HG02571 (cell line): ENCODE data around the gene PLXNB1.

ENCODE experiments used
- ATAC-seq: cut with Tn5 transposase; IDR thresholded peaks from one replicate; pipeline ENCODE4 v1.9.1; 2021; ENCODE audit warnings: mild to moderate bottlenecking, moderate library complexity; ENCODE audit not compliant: unreplicated experiment

PLXNB1 gene

GRCh38 chr3:48433472-48434118 is 3.7 kb upstream of the PLXNB1 start:
- ATAC-seq = no peak

GRCh38 chr3:48432411-48433371 is 2.8 kb upstream of the PLXNB1 start:
- no peak for ATAC-seq

GRCh38 chr3:48431224-48432029 is 1.5 kb upstream of the PLXNB1 start:
- no peak for ATAC-seq

GRCh38 chr3:48430708-48431101 is 819 bp upstream of the PLXNB1 start:
- ATAC-seq = no peak

GRCh38 chr3:48429317-48429959 is 448 bp downstream of the PLXNB1 start:
- no peak for ATAC-seq

GRCh38 chr3:48428572-48429316 is 1.1 kb downstream of the PLXNB1 start:
- no peak for ATAC-seq

- ATAC-seq = no peak
Measured at GRCh38 chr3:48428088-48428571, 1.8 kb downstream of the PLXNB1 start.

- no peak for ATAC-seq
Measured at GRCh38 chr3:48427630-48427962, 2.3 kb downstream of the PLXNB1 start.

- no peak for ATAC-seq
Measured at GRCh38 chr3:48426944-48427629, 2.8 kb downstream of the PLXNB1 start.

- ATAC-seq = no peak
Measured at GRCh38 chr3:48426401-48426909, 3.4 kb downstream of the PLXNB1 start.

- ATAC-seq = no peak
Measured at GRCh38 chr3:48425281-48425812, 4.5 kb downstream of the PLXNB1 start.

GRCh38 chr3:48423883-48424695 is 5.8 kb downstream of the PLXNB1 start:
- no peak for ATAC-seq

GRCh38 chr3:48423241-48423882 is 6.5 kb downstream of the PLXNB1 start:
- ATAC-seq = no peak

GRCh38 chr3:48422681-48423080 is 7.2 kb downstream of the PLXNB1 start:
- no peak for ATAC-seq

GRCh38 chr3:48422272-48422671 is 7.6 kb downstream of the PLXNB1 start:
- no peak for ATAC-seq

GRCh38 chr3:48420561-48420960 is 9.3 kb downstream of the PLXNB1 start:
- no peak for ATAC-seq

GRCh38 chr3:48419597-48419996 is 10.3 kb downstream of the PLXNB1 start:
- ATAC-seq = no peak

GRCh38 chr3:48419149-48419548 is 10.7 kb downstream of the PLXNB1 start:
- ATAC-seq = no peak
